ENCODE measurements around the gene VAV3. TPM values are rescaled to one million over a fixed set of nuclear protein-coding genes. Genes with fewer than 3 reads are reported as not detected.

The VAV3 gene
- total RNA-seq, 1 donor from 2014 or later = 2.6 TPM

- no peaks in the 10 kb centered on the region for H3K36me3 Mint-ChIP-seq (ENCODE audit: low read depth, unreplicated experiment)
- no peak overlapping the region for H3K27ac ChIP-seq (ENCODE audit: low read depth, low read length)
- peaks cover 18% of the 10 kb centered on the region for H3K4me1 Mint-ChIP-seq (ENCODE audit: low read depth, unreplicated experiment)
- H3K27me3 Mint-ChIP-seq (ENCODE audit: low read depth, unreplicated experiment) = no peaks in the 10 kb centered on the region
- no peak overlapping the region for H3K4me3 Mint-ChIP-seq (ENCODE audit: unreplicated experiment)
- H4K20me1 ChIP-seq (ENCODE audit: insufficient read depth, low read length) = no peaks in the 10 kb centered on the region
- H3K9ac ChIP-seq (ENCODE audit: low read length) = no peak overlapping the region
- H2AFZ ChIP-seq (ENCODE audit: low read depth, low read length) = no peak overlapping the region
- no peaks in the 10 kb centered on the region for H3K9me3 ChIP-seq (ENCODE audit: insufficient read depth, low read depth, low read length)
- H3K27ac Mint-ChIP-seq (ENCODE audit: unreplicated experiment) = no peak overlapping the region
- FAIRE-seq = no peak
- no peak overlapping the region for H3K4me2 ChIP-seq (ENCODE audit: low read length)
- peak; percentile 55 for DNase-seq (ENCODE audit: low read depth)
- no peak for TF ChIP-seq CTCF (IDR thresholded peaks at IDR 0.05; ENCODE audit: insufficient read depth, low read depth, low read length)
- no peak for TF ChIP-seq EZH2 (IDR thresholded peaks at IDR 0.05; ENCODE audit: insufficient read depth, low read length)
- H3K79me2 ChIP-seq (ENCODE audit: insufficient read depth, low read length) = no peaks in the 10 kb centered on the region
- H3K4me1 ChIP-seq (ENCODE audit: insufficient read depth, low read length) = no peaks in the 10 kb centered on the region
- H3K9me3 Mint-ChIP-seq (ENCODE audit: unreplicated experiment) = no peaks in the 10 kb centered on the region
- no peaks in the 10 kb centered on the region for H3K36me3 ChIP-seq (ENCODE audit: insufficient read depth, low read length)
- no peak overlapping the region for H3K4me3 ChIP-seq (ENCODE audit: insufficient read depth, low read depth, low read length)
- H3K27me3 ChIP-seq (ENCODE audit: insufficient read depth, low read length) = no peaks in the 10 kb centered on the region
Observed at GRCh38 chr1:107879346-107879745, 85.6 kb downstream of the VAV3 start.

GRCh38 chr1:107877745-107878144, 87.2 kb downstream of the VAV3 start:
- H3K79me2 ChIP-seq (ENCODE audit: insufficient read depth, low read length) = no peaks in the 10 kb centered on the region
- Mint-ChIP-seq H3K27ac (ENCODE audit: unreplicated experiment) (no peak overlapping the region), H3K9me3 (ENCODE audit: unreplicated experiment) (no peaks in the 10 kb centered on the region), H3K4me3 (ENCODE audit: unreplicated experiment) (no peak overlapping the region), H3K27me3 (ENCODE audit: low read depth, unreplicated experiment) (no peaks in the 10 kb centered on the region), H3K4me1 (ENCODE audit: low read depth, unreplicated experiment) (peaks cover 19% of the 10 kb centered on the region), H3K36me3 (ENCODE audit: low read depth, unreplicated experiment) (no peaks in the 10 kb centered on the region)
- H4K20me1 ChIP-seq (ENCODE audit: insufficient read depth, low read length) = no peaks in the 10 kb centered on the region
- no peak overlapping the region for H3K4me2 ChIP-seq (ENCODE audit: low read length)
- H3K9ac ChIP-seq (ENCODE audit: low read length) = no peak overlapping the region
- no peak overlapping the region for H3K4me3 ChIP-seq (ENCODE audit: insufficient read depth, low read depth, low read length)
- FAIRE-seq = no peak
- DNase-seq (ENCODE audit: low read depth) = no peak
- no peaks in the 10 kb centered on the region for H3K36me3 ChIP-seq (ENCODE audit: insufficient read depth, low read length)
- no peaks in the 10 kb centered on the region for H3K27me3 ChIP-seq (ENCODE audit: insufficient read depth, low read length)
- TF ChIP-seq CTCF (IDR thresholded peaks at IDR 0.05; ENCODE audit: insufficient read depth, low read depth, low read length) = no peak
- no peak for TF ChIP-seq EZH2 (IDR thresholded peaks at IDR 0.05; ENCODE audit: insufficient read depth, low read length)
- no peaks in the 10 kb centered on the region for H3K9me3 ChIP-seq (ENCODE audit: insufficient read depth, low read depth, low read length)
- H2AFZ ChIP-seq (ENCODE audit: low read depth, low read length) = no peak overlapping the region
- no peak overlapping the region for H3K27ac ChIP-seq (ENCODE audit: low read depth, low read length)
- H3K4me1 ChIP-seq (ENCODE audit: insufficient read depth, low read length) = no peaks in the 10 kb centered on the region

GRCh38 chr1:107877092-107877491, 87.9 kb downstream of the VAV3 start:
- TF ChIP-seq EZH2 (IDR thresholded peaks at IDR 0.05; ENCODE audit: insufficient read depth, low read length) = no peak
- no peak for TF ChIP-seq CTCF (IDR thresholded peaks at IDR 0.05; ENCODE audit: insufficient read depth, low read depth, low read length)
- Histone ChIP-seq H4K20me1 (ENCODE audit: insufficient read depth, low read length) (no peaks in the 10 kb centered on the region), H3K79me2 (ENCODE audit: insufficient read depth, low read length) (no peaks in the 10 kb centered on the region), H3K27me3 (ENCODE audit: insufficient read depth, low read length) (no peaks in the 10 kb centered on the region), H3K4me2 (ENCODE audit: low read length) (no peak overlapping the region), H2AFZ (ENCODE audit: low read depth, low read length) (no peak overlapping the region), H3K36me3 (ENCODE audit: insufficient read depth, low read length) (no peaks in the 10 kb centered on the region), H3K27ac (ENCODE audit: low read depth, low read length) (no peak overlapping the region), H3K9ac (ENCODE audit: low read length) (no peak overlapping the region), H3K4me3 (ENCODE audit: insufficient read depth, low read depth, low read length) (no peak overlapping the region), H3K4me1 (ENCODE audit: insufficient read depth, low read length) (no peaks in the 10 kb centered on the region), H3K9me3 (ENCODE audit: insufficient read depth, low read depth, low read length) (no peaks in the 10 kb centered on the region)
- H3K36me3 Mint-ChIP-seq (ENCODE audit: low read depth, unreplicated experiment) = no peaks in the 10 kb centered on the region
- H3K27me3 Mint-ChIP-seq (ENCODE audit: low read depth, unreplicated experiment) = no peaks in the 10 kb centered on the region
- FAIRE-seq (no peak), DNase-seq (ENCODE audit: low read depth) (peak; percentile 53)
- no peak overlapping the region for H3K27ac Mint-ChIP-seq (ENCODE audit: unreplicated experiment)
- no peak overlapping the region for H3K4me3 Mint-ChIP-seq (ENCODE audit: unreplicated experiment)
- H3K9me3 Mint-ChIP-seq (ENCODE audit: unreplicated experiment) = no peaks in the 10 kb centered on the region
- peaks cover 19% of the 10 kb centered on the region for H3K4me1 Mint-ChIP-seq (ENCODE audit: low read depth, unreplicated experiment)

Measured in astrocyte (in vitro differentiated cells and primary cell).